ENCODE measurements around the gene CAPN15.
A peak's percentile ranks its signal among the peaks of the same experiment; 100 is the strongest.

The CAPN15 gene

GRCh38 chr16:526181-527014, 1.1 kb upstream of the CAPN15 start:
- DNase-seq = no peak

- no peak for DNase-seq
Observed at GRCh38 chr16:528111-529011, 849 bp downstream of the CAPN15 start.

- DNase-seq = no peak
Observed at GRCh38 chr16:529012-529575, 1.6 kb downstream of the CAPN15 start.

- DNase-seq = no peak
Observed at GRCh38 chr16:530111-530817, 2.8 kb downstream of the CAPN15 start.

GRCh38 chr16:531494-532125, 4.1 kb downstream of the CAPN15 start:
- DNase-seq = no peak

- no peak for DNase-seq
Observed at GRCh38 chr16:533391-534123, 6.0 kb downstream of the CAPN15 start.

- no peak for DNase-seq
Observed at GRCh38 chr16:534135-534534, 6.6 kb downstream of the CAPN15 start.

GRCh38 chr16:534856-535445, 7.4 kb downstream of the CAPN15 start:
- no peak for DNase-seq

GRCh38 chr16:535446-536405, 8.2 kb downstream of the CAPN15 start:
- DNase-seq = no peak

- no peak for DNase-seq
Observed at GRCh38 chr16:536746-537145, 9.2 kb downstream of the CAPN15 start.

GRCh38 chr16:537415-538335, 10.2 kb downstream of the CAPN15 start:
- no peak for DNase-seq

GRCh38 chr16:539901-540530, 12.5 kb downstream of the CAPN15 start:
- no peak for DNase-seq

- no peak for DNase-seq
Observed at GRCh38 chr16:540645-541340, 13.3 kb downstream of the CAPN15 start.

GRCh38 chr16:543301-544164, 16.0 kb downstream of the CAPN15 start:
- no peak for DNase-seq

GRCh38 chr16:544517-544916, 17.0 kb downstream of the CAPN15 start:
- no peak for DNase-seq

- DNase-seq = peak in 1 of 4 experiments; percentile 20
Observed at GRCh38 chr16:546909-547770, 19.6 kb downstream of the CAPN15 start.

Data from activated CD4-positive, CD25-positive, alpha-beta regulatory T cell (primary cell).